Astrocyte of the spinal cord (primary cell): ENCODE measurements around the gene IL17B.

ENCODE experiments used
- DNase-seq: peaks from one replicate; pipeline ENCODE4 v3.0.0; 2011; ENCODE audit warnings: low read depth, low spot score
- H3K4me3 ChIP-seq: 2 replicates; pipeline ENCODE4 v1.5.1; 2011; ENCODE audit warnings: low read depth, mild to moderate bottlenecking, low read length, moderate library complexity
- in situ Hi-C: cut with HindIII; loops from 2 replicates; pipeline ENCODE4 v1.10.0; 2017; ENCODE audit warnings: low sequenced_read_pairs
- TF ChIP-seq, protein P1 (sequence below): IDR thresholded peaks from 2 replicates; pipeline ENCODE4 v1.5.1; 2012; ENCODE audit warnings: low read depth, mild to moderate bottlenecking, low read length, inconsistent platforms

Gene IL17B

DNA sequence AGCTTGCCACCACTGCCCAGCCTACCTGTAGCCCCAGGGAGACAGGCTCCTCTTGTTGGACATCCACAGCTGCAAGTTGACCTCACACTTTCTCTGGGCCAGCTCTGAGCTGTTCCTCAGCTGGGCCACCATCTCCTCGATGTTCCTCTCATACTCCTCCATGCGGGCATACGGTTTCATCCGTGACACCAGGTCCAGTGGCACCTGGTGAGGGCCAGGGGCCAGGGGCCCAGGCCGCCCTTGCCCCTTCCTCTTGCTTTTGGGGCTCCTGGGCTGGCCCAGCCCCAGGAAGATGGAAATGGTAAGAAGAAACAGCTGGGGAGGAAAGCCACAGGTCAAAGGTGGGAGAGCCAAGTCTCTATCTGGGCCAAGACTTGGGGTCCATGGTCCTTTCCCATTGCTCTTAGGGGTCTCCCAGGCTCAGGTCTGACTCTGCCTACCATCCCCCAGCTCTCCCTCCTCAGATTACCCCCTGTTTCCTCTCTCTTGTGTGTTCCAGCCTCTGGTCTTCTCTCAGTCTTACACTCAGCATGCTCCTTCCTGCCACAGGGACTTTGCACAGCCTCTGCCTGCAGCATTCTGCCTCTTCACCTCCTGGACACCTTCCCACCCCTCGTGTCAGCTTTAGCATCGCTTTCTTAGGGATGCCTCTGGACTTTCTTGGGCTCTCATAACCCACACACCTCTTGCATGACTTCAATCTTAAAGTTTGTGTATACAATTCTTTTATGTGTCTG is 2.2 kb downstream of the IL17B start:
- DNase-seq = no peak
- no peak overlapping the region for H3K4me3 ChIP-seq
- in situ Hi-C loops = no loop called here
- TF ChIP-seq, protein P1, sequence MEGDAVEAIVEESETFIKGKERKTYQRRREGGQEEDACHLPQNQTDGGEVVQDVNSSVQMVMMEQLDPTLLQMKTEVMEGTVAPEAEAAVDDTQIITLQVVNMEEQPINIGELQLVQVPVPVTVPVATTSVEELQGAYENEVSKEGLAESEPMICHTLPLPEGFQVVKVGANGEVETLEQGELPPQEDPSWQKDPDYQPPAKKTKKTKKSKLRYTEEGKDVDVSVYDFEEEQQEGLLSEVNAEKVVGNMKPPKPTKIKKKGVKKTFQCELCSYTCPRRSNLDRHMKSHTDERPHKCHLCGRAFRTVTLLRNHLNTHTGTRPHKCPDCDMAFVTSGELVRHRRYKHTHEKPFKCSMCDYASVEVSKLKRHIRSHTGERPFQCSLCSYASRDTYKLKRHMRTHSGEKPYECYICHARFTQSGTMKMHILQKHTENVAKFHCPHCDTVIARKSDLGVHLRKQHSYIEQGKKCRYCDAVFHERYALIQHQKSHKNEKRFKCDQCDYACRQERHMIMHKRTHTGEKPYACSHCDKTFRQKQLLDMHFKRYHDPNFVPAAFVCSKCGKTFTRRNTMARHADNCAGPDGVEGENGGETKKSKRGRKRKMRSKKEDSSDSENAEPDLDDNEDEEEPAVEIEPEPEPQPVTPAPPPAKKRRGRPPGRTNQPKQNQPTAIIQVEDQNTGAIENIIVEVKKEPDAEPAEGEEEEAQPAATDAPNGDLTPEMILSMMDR = no peak

DNA sequence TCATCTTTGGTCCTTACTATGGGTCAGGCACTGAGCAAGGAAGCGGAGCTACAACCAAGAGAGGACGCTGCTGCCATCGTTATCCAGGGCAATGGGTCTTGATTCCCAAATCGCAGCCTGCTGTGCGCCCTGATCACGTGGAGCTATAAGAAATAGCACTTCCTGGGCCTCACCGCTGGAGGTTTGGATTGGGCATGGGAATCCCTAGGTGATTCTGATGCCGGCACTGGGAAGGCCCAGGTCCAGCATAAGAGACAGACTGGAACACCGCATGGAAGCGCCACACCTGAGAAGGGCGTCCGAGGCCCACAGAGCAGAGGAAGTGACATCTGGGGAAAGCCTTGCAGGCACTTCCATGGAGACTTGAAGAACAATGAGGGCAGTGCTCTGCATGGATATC is 3.0 kb downstream of the IL17B start:
- in situ Hi-C loops = no loop called here
- DNase-seq = no peak
- TF ChIP-seq, protein P1 = no peak
- no peak overlapping the region for H3K4me3 ChIP-seq

DNA sequence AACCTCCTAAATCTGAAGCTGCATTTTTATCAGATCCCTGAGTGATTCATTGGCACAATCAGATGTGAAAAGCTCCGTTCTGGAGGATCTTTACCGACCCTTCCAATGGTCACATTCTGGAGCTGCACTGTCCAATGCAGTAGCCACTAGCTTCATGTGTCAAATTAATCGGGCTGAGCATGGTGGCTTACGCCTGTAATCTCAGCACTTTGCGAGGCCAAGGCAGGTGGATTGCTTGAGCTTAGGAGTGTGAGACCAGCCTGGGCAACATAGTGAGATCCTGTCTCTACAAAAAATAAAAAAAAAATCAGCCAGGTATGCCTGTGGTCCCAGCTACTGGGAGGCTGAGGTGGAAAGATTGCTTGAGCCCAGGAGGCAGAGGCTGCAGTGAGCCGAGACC is 3.7 kb downstream of the IL17B start:
- H3K4me3 ChIP-seq = no peak overlapping the region
- DNase-seq = no peak
- TF ChIP-seq, protein P1 = no peak
- in situ Hi-C loops = no loop called here

DNA sequence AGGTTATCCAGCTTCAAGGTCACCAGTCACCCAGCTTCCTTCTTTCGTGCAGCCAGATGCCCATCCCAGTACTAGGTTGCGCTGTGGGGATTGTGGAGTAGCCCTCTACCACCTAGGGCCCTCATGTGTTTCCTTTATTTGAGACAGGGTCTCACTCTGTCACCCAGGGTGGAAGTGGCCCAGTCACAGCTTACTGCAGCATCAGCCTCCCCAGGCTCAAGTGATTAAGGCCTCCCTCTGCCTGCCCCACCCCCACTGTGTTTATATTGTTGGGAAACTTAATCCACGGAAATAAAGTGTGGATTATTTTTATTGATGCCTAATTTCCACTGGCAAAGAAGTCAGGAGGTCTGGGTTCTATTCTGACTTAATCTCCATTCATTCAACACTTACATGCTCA is 4.3 kb downstream of the IL17B start:
- TF ChIP-seq, protein P1 = no peak
- in situ Hi-C loops = no loop called here
- DNase-seq = no peak
- H3K4me3 ChIP-seq = no peak overlapping the region

DNA sequence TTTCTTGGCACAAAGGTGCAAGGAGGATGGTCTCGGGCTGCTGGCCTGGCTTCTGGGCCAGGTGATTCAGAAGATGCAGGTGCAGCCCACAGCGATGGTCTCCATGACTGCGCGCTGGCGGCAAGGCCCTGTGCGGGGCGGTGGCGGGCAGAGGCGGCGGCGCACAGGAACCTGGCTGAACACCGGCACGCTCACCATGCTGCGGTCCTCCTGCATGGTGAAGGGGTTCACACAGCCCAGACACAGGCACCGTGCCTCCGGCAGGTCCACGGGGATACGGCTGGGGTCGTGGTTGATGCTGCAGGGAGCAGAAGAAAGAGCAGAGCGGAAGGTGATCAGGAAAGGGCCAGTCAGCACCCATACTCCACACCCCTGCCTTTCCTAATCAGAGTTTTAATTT is 4.8 kb downstream of the IL17B start:
- in situ Hi-C loops = no loop called here
- TF ChIP-seq, protein P1 = no peak
- no peak overlapping the region for H3K4me3 ChIP-seq
- DNase-seq = no peak

DNA sequence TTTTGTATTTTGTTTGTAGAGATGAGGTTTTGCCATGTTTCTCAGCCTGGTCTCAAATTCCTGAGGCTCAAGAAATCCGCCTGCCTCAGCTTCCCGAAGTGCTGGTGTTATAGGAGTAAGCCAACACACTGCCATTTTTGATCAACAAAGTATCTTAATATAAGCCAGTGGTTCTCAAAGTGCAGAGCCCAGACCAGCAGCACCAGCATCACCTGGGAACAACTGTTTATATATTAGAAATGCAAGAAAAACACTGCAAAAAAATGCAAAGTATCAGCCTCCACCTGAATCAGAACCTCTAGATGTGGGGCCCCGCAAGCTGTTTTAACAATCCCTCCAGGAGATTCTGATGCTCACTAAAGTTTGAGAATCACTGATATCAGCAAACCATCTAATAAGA is 6.2 kb downstream of the IL17B start:
- in situ Hi-C loops = no loop called here
- TF ChIP-seq, protein P1 = no peak
- DNase-seq = no peak
- no peak overlapping the region for H3K4me3 ChIP-seq
